ENCODE data around the gene E2F6.

E2F6 gene

GRCh38 chr2:11492720-11493119 is 26.8 kb upstream of the E2F6 start:
- no peak for DNase-seq

- DNase-seq: no peak
These were observed 26.3 kb upstream of the E2F6 start for GRCh38 chr2:11492244-11492643.

- no peak for DNase-seq
These were observed 25.5 kb upstream of the E2F6 start for GRCh38 chr2:11491348-11491933.

GRCh38 chr2:11490194-11490593 is 24.2 kb upstream of the E2F6 start:
- no peak for DNase-seq

- no peak for DNase-seq
These were observed 22.8 kb upstream of the E2F6 start for GRCh38 chr2:11488809-11489208.

- no peak for DNase-seq
These were observed 18.1 kb upstream of the E2F6 start for GRCh38 chr2:11483806-11484617.

- no peak for DNase-seq
These were observed 16.6 kb upstream of the E2F6 start for GRCh38 chr2:11482473-11483035.

GRCh38 chr2:11481789-11482472 is 16.0 kb upstream of the E2F6 start:
- no peak for DNase-seq

GRCh38 chr2:11481426-11481788 is 15.4 kb upstream of the E2F6 start:
- DNase-seq: no peak

GRCh38 chr2:11480859-11481258 is 14.9 kb upstream of the E2F6 start:
- DNase-seq: no peak

- no peak for DNase-seq
These were observed 14.4 kb upstream of the E2F6 start for GRCh38 chr2:11480406-11480805.

GRCh38 chr2:11478899-11479605 is 13.1 kb upstream of the E2F6 start:
- no peak for DNase-seq

GRCh38 chr2:11477994-11478393 is 12.0 kb upstream of the E2F6 start:
- peak; percentile 14 to 42 for DNase-seq

- DNase-seq: no peak
These were observed 7.9 kb upstream of the E2F6 start for GRCh38 chr2:11473659-11474433.

GRCh38 chr2:11467749-11468148 is 1.8 kb upstream of the E2F6 start:
- no peak for DNase-seq

- DNase-seq: no peak
These were observed 1.2 kb upstream of the E2F6 start for GRCh38 chr2:11467129-11467649.

- DNase-seq: no peak
These were observed 557 bp upstream of the E2F6 start for GRCh38 chr2:11466307-11467128.

GRCh38 chr2:11465110-11465484 is 864 bp downstream of the E2F6 start:
- DNase-seq: no peak

- DNase-seq: no peak
These were observed 6.1 kb downstream of the E2F6 start for GRCh38 chr2:11459816-11460215.

- DNase-seq: no peak
These were observed 7.2 kb downstream of the E2F6 start for GRCh38 chr2:11458753-11459152.

GRCh38 chr2:11457935-11458334 is 8.0 kb downstream of the E2F6 start:
- no peak for DNase-seq
